Stimulated activated CD8-positive, alpha-beta memory T cell treated with anti-CD3 and anti-CD28 coated beads, Interleukin-12 subunit alpha, Interleukin-12 subunit beta, amount 100 ng/mL, for 4 hours (primary cell): Measurements from ENCODE around the gene POF1B.

ENCODE experiments used
- DNase-seq: peaks from one replicate; pipeline ENCODE4 v3.0.0-alpha.2; 2020; ENCODE audit warnings: low read depth

POF1B gene

GRCh38 chrX:85243761-85244449 lies 135.6 kb downstream of the POF1B start, which contains the start of the genes SATL1 and ZNF711:
TSS of gene SATL1 (minus strand) at chrX:85243779. CDS start at chrX:85108968, 134,811 bp downstream.
TSS of gene ZNF711 (plus strand) at chrX:85243991. CDS start at chrX:85247573, 3,582 bp downstream.
- DNase-seq: no peak

DNA sequence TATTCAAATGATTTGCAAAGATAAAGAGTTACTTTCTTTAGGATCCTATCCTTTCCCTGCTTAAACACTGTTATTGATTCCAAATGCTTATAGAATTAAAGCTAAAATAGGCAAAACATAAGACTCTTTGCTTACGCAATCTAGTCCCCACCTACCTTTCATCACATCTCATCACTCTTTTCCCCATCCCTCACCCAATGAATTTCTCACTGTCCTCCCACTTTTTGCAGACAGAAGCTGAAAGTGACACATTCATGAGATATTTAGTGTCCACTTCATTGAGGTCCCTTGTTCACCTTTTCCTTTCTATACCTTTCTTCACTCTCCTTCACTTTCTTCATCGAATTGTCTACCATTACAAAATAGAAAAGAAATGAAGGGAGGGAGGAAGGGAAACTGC lies 136.3 kb downstream of the POF1B start:
- DNase-seq: no peak
